Measurements from ENCODE around the gene MGAT4B.

MGAT4B gene

DNA sequence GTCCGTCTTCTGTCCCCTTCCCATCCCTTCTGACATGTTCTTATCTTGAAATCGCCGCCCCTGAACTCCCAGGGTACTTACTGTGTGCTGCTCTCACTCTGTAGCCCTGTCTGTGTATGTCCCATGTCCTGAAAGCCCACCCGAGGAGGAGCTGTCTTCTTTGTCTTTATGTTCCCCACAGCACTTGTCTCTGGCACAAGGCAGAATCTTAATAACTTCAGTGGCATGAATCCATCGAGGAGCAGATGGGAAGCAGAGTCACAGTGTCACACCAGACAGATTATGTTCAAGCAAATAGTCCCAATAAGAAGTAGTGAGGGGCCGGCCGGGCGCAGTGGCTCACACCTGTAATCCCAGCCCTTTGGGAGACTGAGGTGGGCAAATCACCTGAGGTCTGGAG is 42.6 kb downstream of the MGAT4B start:
- in situ Hi-C loops (cut with HindIII; ENCODE audit: low sequenced_read_pairs): no loop called here
- TF ChIP-seq, protein P1, sequence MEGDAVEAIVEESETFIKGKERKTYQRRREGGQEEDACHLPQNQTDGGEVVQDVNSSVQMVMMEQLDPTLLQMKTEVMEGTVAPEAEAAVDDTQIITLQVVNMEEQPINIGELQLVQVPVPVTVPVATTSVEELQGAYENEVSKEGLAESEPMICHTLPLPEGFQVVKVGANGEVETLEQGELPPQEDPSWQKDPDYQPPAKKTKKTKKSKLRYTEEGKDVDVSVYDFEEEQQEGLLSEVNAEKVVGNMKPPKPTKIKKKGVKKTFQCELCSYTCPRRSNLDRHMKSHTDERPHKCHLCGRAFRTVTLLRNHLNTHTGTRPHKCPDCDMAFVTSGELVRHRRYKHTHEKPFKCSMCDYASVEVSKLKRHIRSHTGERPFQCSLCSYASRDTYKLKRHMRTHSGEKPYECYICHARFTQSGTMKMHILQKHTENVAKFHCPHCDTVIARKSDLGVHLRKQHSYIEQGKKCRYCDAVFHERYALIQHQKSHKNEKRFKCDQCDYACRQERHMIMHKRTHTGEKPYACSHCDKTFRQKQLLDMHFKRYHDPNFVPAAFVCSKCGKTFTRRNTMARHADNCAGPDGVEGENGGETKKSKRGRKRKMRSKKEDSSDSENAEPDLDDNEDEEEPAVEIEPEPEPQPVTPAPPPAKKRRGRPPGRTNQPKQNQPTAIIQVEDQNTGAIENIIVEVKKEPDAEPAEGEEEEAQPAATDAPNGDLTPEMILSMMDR (IDR thresholded peaks at IDR 0.05; ENCODE audit: low read depth, low read length): no peak
- DNase-seq (ENCODE audit: low read depth, low spot score): no peak
- H3K4me3 ChIP-seq (ENCODE audit: low read depth, low read length): no peak overlapping the region

DNA sequence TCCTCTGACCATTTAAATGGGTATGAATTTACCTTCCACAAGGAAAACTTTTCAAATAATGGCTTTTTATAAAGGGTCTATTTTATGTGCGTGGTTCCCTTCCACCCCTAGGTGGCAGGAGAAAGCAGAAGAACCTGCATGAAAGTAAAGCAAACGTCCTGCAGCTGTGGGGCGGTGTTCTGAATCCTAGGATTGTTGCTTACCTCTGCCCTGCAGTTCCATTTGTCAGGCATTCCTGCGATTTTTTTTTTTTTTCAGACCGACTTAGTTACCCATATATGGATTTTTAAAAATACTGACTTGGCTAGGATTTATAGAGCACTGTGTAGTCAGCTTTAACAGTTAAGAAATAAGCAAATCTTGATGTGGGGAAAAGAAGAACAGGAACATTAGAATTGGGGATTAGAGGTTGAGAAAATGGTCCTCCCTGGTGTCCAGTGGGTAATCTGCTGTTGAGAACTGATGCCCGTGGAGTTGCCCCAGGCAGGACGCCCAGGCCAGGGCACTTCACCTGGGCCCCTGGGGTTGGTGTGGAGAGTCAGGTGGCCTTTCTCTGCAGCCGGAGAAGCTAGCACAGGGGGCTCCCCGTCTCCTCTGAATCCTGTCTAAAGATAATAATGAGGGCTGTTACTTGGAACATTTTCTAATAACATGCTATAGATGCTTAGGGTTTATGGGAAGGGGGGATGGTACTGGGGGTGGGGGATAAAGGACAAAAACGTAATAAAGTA is 43.3 kb downstream of the MGAT4B start:
- in situ Hi-C loops (cut with HindIII; ENCODE audit: low sequenced_read_pairs): no loop called here
- H3K4me3 ChIP-seq (ENCODE audit: low read depth, low read length): no peak overlapping the region
- TF ChIP-seq, protein P1 (IDR thresholded peaks at IDR 0.05; ENCODE audit: low read depth, low read length): peak; percentile 89
- DNase-seq (ENCODE audit: low read depth, low spot score): peak; percentile 89

DNA sequence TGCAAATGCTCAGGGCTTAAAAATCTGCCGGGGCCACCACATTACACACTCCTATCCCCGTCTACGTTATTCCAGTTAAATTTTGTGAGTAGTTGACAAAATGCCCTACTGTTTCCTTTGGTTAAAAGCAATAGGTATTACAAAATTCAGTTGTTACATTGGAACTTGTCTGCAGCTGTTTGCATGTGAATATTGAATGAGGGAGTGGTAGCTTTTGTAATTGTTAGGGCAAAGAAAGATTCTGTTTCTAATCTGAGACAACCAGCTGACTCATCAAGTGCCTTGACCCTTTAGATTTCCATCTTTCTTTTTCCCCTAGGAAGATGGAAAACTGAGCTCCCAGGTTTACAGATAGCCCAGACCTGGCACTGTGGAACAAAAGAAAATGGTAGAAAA is 43.9 kb downstream of the MGAT4B start:
- peak; percentile 14 for DNase-seq (ENCODE audit: low read depth, low spot score)
- TF ChIP-seq, protein P1 (IDR thresholded peaks at IDR 0.05; ENCODE audit: low read depth, low read length): no peak
- in situ Hi-C loops (cut with HindIII; ENCODE audit: low sequenced_read_pairs): no loop called here
- no peak overlapping the region for H3K4me3 ChIP-seq (ENCODE audit: low read depth, low read length)

DNA sequence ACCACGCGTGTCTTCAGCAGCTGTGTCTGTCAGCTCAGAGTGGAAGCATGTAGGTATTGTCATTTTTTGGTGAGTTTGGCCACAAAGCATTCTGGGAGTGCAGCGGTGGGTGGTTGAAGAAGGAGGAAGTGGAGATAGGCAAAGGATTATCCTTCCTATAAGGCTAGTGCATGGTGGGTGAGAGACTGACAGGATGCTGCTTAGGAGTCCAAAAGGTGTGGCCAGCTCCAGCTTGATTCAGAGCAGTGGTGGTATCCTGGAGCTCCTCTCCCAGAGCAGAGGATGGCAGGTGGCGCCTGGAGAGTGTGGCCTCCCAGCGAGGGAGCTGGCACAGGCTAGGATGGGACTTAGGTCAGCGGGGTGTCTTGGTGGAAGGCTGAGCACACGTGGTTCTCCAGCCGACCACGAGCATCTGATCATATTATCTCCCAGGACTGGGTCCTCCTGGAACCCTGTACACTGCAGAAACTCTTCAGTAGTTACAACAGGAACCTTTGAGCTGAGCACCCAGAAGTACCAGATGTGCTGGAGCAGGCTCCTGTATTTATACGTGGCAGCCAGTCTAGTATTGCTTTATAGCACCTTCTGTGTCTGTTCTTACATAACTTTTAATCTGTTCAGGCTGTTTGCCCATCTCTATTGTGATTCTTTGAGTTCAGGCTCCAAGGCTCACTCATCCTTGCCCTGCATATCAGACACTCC is 44.4 kb downstream of the MGAT4B start:
- no peak for DNase-seq (ENCODE audit: low read depth, low spot score)
- TF ChIP-seq, protein P1 (IDR thresholded peaks at IDR 0.05; ENCODE audit: low read depth, low read length): no peak
- no peak overlapping the region for H3K4me3 ChIP-seq (ENCODE audit: low read depth, low read length)
- in situ Hi-C loops (cut with HindIII; ENCODE audit: low sequenced_read_pairs): no loop called here

DNA sequence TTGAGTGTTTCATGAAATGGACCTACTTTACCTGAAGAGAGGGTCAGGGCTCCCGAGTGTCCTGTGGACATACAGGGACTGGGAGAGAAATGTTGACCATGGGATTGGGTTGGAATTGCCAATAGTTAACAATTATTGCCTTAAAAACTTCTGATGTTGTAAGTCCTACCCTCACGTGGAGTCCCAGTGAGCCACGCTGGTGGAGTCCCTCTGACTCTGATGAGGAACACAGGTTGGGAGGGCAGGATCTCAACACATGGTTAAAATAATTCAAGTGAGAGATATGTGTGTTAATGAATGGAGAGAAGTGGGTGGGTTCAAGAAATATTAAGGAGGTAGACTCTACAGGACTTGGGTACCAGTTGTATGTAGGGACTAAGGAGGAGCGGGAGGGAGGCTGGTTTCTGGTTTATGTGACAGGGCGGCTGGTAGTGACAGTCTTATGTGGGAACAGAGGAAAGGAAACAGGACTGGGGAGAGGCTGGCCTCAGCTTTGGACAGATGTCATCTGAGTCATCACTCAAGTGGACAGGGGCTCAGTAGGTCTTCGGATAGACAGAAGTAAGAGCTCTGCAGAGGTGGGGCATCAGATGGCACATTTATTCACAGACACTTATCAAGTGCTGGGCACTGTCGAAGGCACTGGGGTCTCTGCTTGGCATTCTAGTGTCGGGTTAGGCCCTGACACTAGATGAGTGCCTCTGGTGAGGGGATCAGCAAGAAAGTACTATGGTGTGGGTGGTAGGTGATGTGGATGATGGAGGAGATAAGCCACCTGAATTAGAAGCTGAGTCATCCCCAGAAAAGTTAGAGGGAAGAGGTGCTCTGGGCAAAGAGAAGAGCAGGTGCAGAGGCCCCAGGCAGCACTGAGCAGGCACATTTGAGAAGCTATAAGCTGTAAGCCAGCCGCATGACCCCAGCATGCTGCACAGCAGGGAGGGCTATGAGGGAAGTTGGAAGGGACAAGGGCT is 46.8 kb downstream of the MGAT4B start:
- H3K4me3 ChIP-seq (ENCODE audit: low read depth, low read length): no peak overlapping the region
- DNase-seq (ENCODE audit: low read depth, low spot score): no peak
- in situ Hi-C loops (cut with HindIII; ENCODE audit: low sequenced_read_pairs): no loop called here
- TF ChIP-seq, protein P1 (IDR thresholded peaks at IDR 0.05; ENCODE audit: low read depth, low read length): no peak

DNA sequence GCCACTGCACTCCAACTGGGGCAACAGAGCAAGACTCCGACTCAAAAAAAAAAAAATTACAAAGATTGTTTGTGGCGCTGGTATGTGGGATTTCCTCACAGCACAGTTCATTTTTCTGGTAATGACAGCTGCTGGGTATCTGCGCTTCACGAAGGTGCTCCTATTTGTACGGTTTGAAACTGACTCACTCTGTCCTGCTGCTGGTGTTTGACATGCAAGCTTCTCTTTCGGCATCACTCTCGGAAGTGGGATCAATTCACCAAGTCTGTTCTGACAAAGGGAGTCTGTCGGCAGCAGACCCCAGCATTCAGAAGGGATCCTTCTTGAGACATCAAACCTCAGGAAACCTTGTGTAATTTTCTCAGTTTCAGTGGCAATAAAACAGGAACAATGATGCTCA is 47.7 kb downstream of the MGAT4B start:
- TF ChIP-seq, protein P1 (IDR thresholded peaks at IDR 0.05; ENCODE audit: low read depth, low read length): no peak
- H3K4me3 ChIP-seq (ENCODE audit: low read depth, low read length): no peak overlapping the region
- in situ Hi-C loops (cut with HindIII; ENCODE audit: low sequenced_read_pairs): no loop called here
- DNase-seq (ENCODE audit: low read depth, low spot score): no peak
